ENCODE results near the gene TSPAN15. TPM values are rescaled to one million over a fixed set of nuclear protein-coding genes. Genes with fewer than 3 reads are reported as not detected.

The TSPAN15 gene
- total RNA-seq, 1 experiment from 2014 or later, result 108 TPM

DNA sequence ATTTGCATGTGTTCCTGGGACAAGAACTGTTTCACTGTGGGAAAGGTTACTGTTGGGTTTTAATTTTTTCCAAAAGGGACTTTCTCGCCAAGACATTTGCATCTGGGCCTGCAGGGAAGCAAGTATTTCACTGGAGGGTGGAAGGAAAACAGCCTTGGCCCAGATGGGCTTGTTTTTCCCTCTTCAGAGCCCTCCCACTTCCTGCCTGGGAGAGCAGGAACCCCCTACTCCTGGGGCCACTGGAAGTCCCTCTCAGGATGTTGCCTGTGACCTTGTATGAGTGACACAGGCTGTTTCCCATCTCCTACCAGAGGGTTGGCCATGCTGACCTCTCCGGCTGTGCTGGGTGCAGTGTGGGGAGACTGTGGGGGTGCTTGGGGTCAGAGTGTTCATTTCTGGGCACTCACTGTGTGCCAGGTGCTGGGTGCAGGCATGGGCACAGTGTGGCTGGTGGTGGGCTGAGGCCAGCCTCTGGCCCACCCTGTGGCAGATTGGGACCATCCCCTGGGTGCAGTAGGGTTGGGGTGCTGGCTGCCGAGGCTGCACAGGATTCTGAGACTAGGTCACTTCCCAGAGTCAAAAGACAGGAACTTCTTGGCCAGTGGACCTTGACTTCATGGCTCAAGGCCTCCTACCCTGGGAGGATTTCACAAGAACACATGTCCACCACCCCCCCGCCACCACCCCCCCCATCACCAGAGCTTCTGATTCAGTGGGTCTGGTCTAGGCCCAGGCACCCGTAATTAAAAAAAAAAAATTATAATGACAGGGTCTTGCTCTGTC is 10.2 kb downstream of the TSPAN15 start:
- Histone ChIP-seq H3K79me2 (ENCODE audit: low read depth) (peaks cover 89% of the 10 kb centered on the region), H3K9me3 (ENCODE audit: insufficient read depth, low read depth) (no peaks in the 10 kb centered on the region), H4K20me1 (ENCODE audit: insufficient read depth) (no peaks in the 10 kb centered on the region; the same call in 1 of the 2 replicates), H3F3A (ENCODE audit: insufficient read depth, low read depth) (peaks cover 51% of the 10 kb centered on the region), H3K27me3 (ENCODE audit: insufficient read depth, low read depth) (no peaks in the 10 kb centered on the region), H3K4me1 (replicated peaks; ENCODE audit: insufficient read depth) (peaks cover 84% of the 10 kb centered on the region), H2AFZ (no peak overlapping the region), H3K36me3 (ENCODE audit: low read depth) (peaks cover 13% of the 10 kb centered on the region), H3K27ac (peak overlapping the region; percentile 95; the same call in 1 of the 2 replicates), H3K4me2 (no peak overlapping the region), H3K4me3 (no peak overlapping the region), H3K9me2 (ENCODE audit: insufficient read depth) (no peaks in the 10 kb centered on the region)
- TF ChIP-seq CTCF (conservative IDR thresholded peaks at IDR 0.05) (no peak), EZH2 (IDR thresholded peaks at IDR 0.05; ENCODE audit: low read depth) (no peak)
- CTCF ChIA-PET, result no interaction called here
- intact Hi-C loops (cut with micrococcal nuclease; ENCODE audit: unreplicated experiment), result no loop called here
- no TSS peak for BruUV-seq (replicated peaks)
- DNase-seq, result no peak
- POLR2A ChIA-PET (ENCODE audit: unreplicated experiment), result interaction anchor here (0.6 kb wide), 1 partner anchor 15 kb away, joined by 5 read pairs; no protein-coding TSS in a partner anchor

DNA sequence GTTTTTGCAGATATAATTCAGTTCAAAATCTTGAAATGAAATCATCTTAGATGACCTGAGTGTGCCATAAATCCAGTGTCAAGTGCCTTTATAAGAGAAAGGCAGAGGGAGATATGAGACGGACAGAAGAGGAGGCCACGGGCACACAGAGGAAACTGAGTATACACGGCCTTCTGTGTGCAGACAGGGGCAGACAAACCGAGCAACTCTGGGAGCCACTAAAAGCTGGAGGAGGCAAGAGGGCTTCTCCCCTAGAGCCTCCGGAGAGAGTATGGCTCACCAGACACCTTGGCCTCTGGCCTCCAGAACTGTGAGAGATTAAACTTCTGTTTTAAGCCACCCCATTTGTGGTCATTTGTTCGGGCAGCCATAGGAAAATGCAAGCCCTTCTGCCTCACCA is 12.6 kb downstream of the TSPAN15 start:
- peaks cover 79% of the 10 kb centered on the region for H3K4me1 ChIP-seq (replicated peaks; ENCODE audit: insufficient read depth)
- no peaks in the 10 kb centered on the region for H3K36me3 ChIP-seq (ENCODE audit: low read depth)
- no TSS peak for BruUV-seq (replicated peaks)
- no peak overlapping the region for H2AFZ ChIP-seq
- ChIA-PET CTCF (no interaction called here), POLR2A (ENCODE audit: unreplicated experiment) (no interaction called here)
- intact Hi-C loops (cut with micrococcal nuclease; ENCODE audit: unreplicated experiment), result no loop called here
- no peak overlapping the region for H3K4me3 ChIP-seq
- H4K20me1 ChIP-seq (ENCODE audit: insufficient read depth), result no peaks in the 10 kb centered on the region; the same call in 1 of the 2 replicates
- peaks cover 93% of the 10 kb centered on the region for H3K79me2 ChIP-seq (ENCODE audit: low read depth)
- H3K9me3 ChIP-seq (ENCODE audit: insufficient read depth, low read depth), result no peaks in the 10 kb centered on the region
- peak overlapping the region; percentile 46 for H3K4me2 ChIP-seq
- peak overlapping the region; percentile 25; the same call in 1 of the 2 replicates for H3K27ac ChIP-seq
- TF ChIP-seq CTCF (conservative IDR thresholded peaks at IDR 0.05) (no peak), EZH2 (IDR thresholded peaks at IDR 0.05; ENCODE audit: low read depth) (no peak)
- H3F3A ChIP-seq (ENCODE audit: insufficient read depth, low read depth), result peaks cover 41% of the 10 kb centered on the region
- no peak for DNase-seq
- H3K9me2 ChIP-seq (ENCODE audit: insufficient read depth), result no peaks in the 10 kb centered on the region
- H3K27me3 ChIP-seq (ENCODE audit: insufficient read depth, low read depth), result no peaks in the 10 kb centered on the region

GRCh38 chr10:69464401-69464800 is 13.1 kb downstream of the TSPAN15 start:
- H3K79me2 ChIP-seq (ENCODE audit: low read depth), result peaks cover 94% of the 10 kb centered on the region
- ChIA-PET POLR2A (ENCODE audit: unreplicated experiment) (interaction anchor here (1.0 kb wide), 1 partner anchor 14 kb away, joined by 5 read pairs; no protein-coding TSS in a partner anchor), CTCF (no interaction called here)
- no peak for TF ChIP-seq EZH2 (IDR thresholded peaks at IDR 0.05; ENCODE audit: low read depth)
- no peak for TF ChIP-seq CTCF (conservative IDR thresholded peaks at IDR 0.05)
- H3K9me3 ChIP-seq (ENCODE audit: insufficient read depth, low read depth), result no peaks in the 10 kb centered on the region
- peak overlapping the region; percentile 25; the same call in 1 of the 2 replicates for H3K27ac ChIP-seq
- no peak for DNase-seq
- H3K9me2 ChIP-seq (ENCODE audit: insufficient read depth), result no peaks in the 10 kb centered on the region
- H3K4me1 ChIP-seq (replicated peaks; ENCODE audit: insufficient read depth), result peaks cover 79% of the 10 kb centered on the region
- no peaks in the 10 kb centered on the region for H3K27me3 ChIP-seq (ENCODE audit: insufficient read depth, low read depth)
- H2AFZ ChIP-seq, result no peak overlapping the region
- peaks cover 41% of the 10 kb centered on the region for H3F3A ChIP-seq (ENCODE audit: insufficient read depth, low read depth)
- no peak overlapping the region for H3K4me3 ChIP-seq
- H3K36me3 ChIP-seq (ENCODE audit: low read depth), result no peaks in the 10 kb centered on the region
- H3K4me2 ChIP-seq, result peak overlapping the region; percentile 46
- intact Hi-C loops (cut with micrococcal nuclease; ENCODE audit: unreplicated experiment), result no loop called here
- no TSS peak for BruUV-seq (replicated peaks)
- H4K20me1 ChIP-seq (ENCODE audit: insufficient read depth), result no peaks in the 10 kb centered on the region; the same call in 1 of the 2 replicates
